IMR-90 (cell line): ENCODE results near the gene WHRN.

ENCODE experiments used
- CHD1 ChIP-seq: IDR thresholded peaks from 2 replicates; pipeline ENCODE4 v1.6.1; 2012; ENCODE audit warnings: low read depth, low read length, improper control_type of control experiment
- POLR2A ChIP-seq: IDR thresholded peaks from 2 replicates; pipeline ENCODE4 v1.6.1; 2012; ENCODE audit warnings: mild to moderate bottlenecking, low read depth, low read length
- RAD21 ChIP-seq: IDR thresholded peaks from 2 replicates; pipeline ENCODE4 v1.6.1; 2012; ENCODE audit warnings: low read length, improper control_type of control experiment
- TF ChIP-seq, protein P1 (sequence below): conservative IDR thresholded peaks from 2 replicates; pipeline ENCODE4 v1.5.1; 2012; ENCODE audit warnings: mild to moderate bottlenecking, low read depth, low read length, improper control_type of control experiment

DNA sequence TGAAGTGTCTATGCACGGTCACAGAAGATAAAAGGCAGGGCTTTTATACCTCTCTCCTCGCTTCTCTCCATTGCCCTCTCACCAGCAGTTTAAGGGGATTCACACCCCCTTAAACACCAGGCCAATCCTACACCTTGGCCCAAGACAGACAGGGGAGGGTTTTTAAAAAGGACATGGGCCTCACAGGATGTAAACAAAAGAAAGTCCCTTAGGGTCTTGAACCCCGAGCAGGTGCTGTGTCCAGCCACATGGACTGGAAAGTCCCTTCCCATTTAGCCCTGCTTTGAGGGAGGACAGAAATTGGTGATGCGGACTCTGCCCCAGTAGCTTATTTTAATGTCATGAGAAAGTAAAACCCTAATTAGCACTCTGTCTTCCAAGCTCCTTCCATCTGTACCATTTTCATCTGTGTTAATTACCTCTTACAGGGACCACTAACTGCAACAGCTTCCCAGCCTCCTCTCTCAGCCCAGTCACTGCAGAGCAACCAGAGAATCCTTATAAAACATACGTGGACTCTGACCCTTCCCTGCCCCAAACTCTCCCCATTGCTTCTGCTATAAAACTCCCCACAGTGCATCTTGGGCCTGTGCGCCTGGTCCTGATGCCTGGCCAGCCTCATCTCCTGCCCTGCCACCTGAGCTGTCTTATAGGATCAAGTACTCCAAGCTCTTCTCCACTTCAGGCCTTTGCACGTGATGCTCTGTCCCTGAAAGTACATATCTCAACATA lies 16.7 kb downstream of the WHRN start:
- TF ChIP-seq, protein P1, sequence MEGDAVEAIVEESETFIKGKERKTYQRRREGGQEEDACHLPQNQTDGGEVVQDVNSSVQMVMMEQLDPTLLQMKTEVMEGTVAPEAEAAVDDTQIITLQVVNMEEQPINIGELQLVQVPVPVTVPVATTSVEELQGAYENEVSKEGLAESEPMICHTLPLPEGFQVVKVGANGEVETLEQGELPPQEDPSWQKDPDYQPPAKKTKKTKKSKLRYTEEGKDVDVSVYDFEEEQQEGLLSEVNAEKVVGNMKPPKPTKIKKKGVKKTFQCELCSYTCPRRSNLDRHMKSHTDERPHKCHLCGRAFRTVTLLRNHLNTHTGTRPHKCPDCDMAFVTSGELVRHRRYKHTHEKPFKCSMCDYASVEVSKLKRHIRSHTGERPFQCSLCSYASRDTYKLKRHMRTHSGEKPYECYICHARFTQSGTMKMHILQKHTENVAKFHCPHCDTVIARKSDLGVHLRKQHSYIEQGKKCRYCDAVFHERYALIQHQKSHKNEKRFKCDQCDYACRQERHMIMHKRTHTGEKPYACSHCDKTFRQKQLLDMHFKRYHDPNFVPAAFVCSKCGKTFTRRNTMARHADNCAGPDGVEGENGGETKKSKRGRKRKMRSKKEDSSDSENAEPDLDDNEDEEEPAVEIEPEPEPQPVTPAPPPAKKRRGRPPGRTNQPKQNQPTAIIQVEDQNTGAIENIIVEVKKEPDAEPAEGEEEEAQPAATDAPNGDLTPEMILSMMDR: no peak
- TF ChIP-seq POLR2A: no peak
- TF ChIP-seq RAD21: no peak
- TF ChIP-seq CHD1: no peak
